Natural killer cell (primary cell): ENCODE data around the gene GCLM. TPM values are rescaled to one million over a fixed set of nuclear protein-coding genes. Genes with fewer than 3 reads are reported as not detected.

Experiments used
- ATAC-seq, 3 donors: fragments of 150-1000 bp in 2 of 3; fragments of 200-7000 bp in 1 of 3; cut with Tn5 transposase; 1 replicate in 1 of 3; 2 replicates in 2 of 3; pipeline ENCODE4 v1.10.0; 2021; ENCODE audit warnings: mild to moderate bottlenecking in 2 of 3, moderate library complexity in 2 of 3
- DNase-seq, 2 donors: peaks; one replicate each; pipeline versions ENCODE4 v3.0.0 to v3.0.0-alpha.2; 2013 to 2021; ENCODE audit warnings: mixed read lengths in 1 of 2
- H3K27ac ChIP-seq: one replicate; pipeline ENCODE4 v1.5.1; 2013; ENCODE audit warnings: mild to moderate bottlenecking, low read length
- H3K27me3 ChIP-seq: one replicate; pipeline ENCODE4 v1.6.1; 2013; ENCODE audit warnings: low read length; ENCODE audit not compliant: control insufficient read depth, insufficient read depth
- H3K36me3 ChIP-seq: one replicate; pipeline ENCODE4 v1.6.1; 2013; ENCODE audit warnings: low read length; ENCODE audit not compliant: control insufficient read depth, insufficient read depth
- H3K4me1 ChIP-seq: one replicate; pipeline ENCODE4 v1.6.1; 2013; ENCODE audit warnings: low read length; ENCODE audit not compliant: control insufficient read depth, insufficient read depth
- H3K4me3 ChIP-seq: one replicate; pipeline ENCODE4 v1.5.1; 2013; ENCODE audit warnings: low read length
- H3K9me3 ChIP-seq: one replicate; pipeline ENCODE4 v1.6.1; 2013; ENCODE audit warnings: low read length; ENCODE audit not compliant: control insufficient read depth, insufficient read depth
- H3K27ac Mint-ChIP-seq, 2 donors: one replicate each; pipeline ENCODE4 v1.8.0; 2022; ENCODE audit warnings: mild to moderate bottlenecking in 2 of 2, mixed read lengths in 2 of 2, moderate library complexity in 1 of 2
- H3K27me3 Mint-ChIP-seq, 2 donors: one replicate each; pipeline ENCODE4 v1.8.0; 2022; ENCODE audit warnings: low read depth in 2 of 2, mixed read lengths in 2 of 2
- H3K36me3 Mint-ChIP-seq: one replicate; pipeline ENCODE4 v1.8.0; 2022; ENCODE audit warnings: mixed read lengths
- H3K4me1 Mint-ChIP-seq, 2 donors: one replicate each; pipeline ENCODE4 v1.8.0; 2022; ENCODE audit warnings: mixed read lengths in 2 of 2
- H3K4me3 Mint-ChIP-seq: one replicate; pipeline ENCODE4 v1.8.0; 2022; ENCODE audit warnings: mild to moderate bottlenecking, moderate library complexity, mixed read lengths
- H3K9me3 Mint-ChIP-seq, 2 donors: one replicate each; pipeline ENCODE4 v1.8.0; 2022; ENCODE audit warnings: mixed read lengths in 2 of 2
- WGBS: methylation state at CpG from one replicate; pipeline ENCODE4 v1.1.7; 2013; ENCODE audit warnings: missing lambda C conversion rate; ENCODE audit not compliant: insufficient coverage; 5-methylcytosine and 5-hydroxymethylcytosine counted together
- intact Hi-C: fragments of 100-400 bp; cut with micrococcal nuclease; formaldehyde crosslinking; loops from one replicate; pipeline ENCODE4 v1.14.2; 2022
- total RNA-seq, 4 donors: library from RNA; stranded (reverse); fragments of 120-200 nt in 1 of 4; gene quantifications; one replicate each; pipeline versions ENCODE4 v1.2.3 to v1.2.4, GENCODE V29; 2013 to 2022
- TF ChIP-seq, protein P1 (sequence below): fragments of 200-600 bp; IDR thresholded peaks from one replicate; pipeline ENCODE4 v1.8.0; 2022; ENCODE audit warnings: antibody characterized with exemption

The GCLM gene
- total RNA-seq, 3 donors from 2014 or later (not counting 1 experiment from before 2014, with no cell fraction given), result 16.1 to 25.5 (median 18.6) TPM

GRCh38 chr1:93878501-93878888 is 30.7 kb downstream of the GCLM start:
- peak; percentile 76 to 88 (median 76) for ATAC-seq
- intact Hi-C loops, result loop anchor here (1.0 to 2.0 kb wide), 2 partner anchors 31 to 60 kb away; no protein-coding TSS in a partner anchor
- DNase-seq, result peak; percentile 78 to 85
- Mint-ChIP-seq H3K9me3 (no peaks in the 10 kb centered on the region), H3K4me3 (peak overlapping the region; percentile 94), H3K36me3 (peaks cover 24% of the 10 kb centered on the region), H3K4me1 (peaks cover 45 to 48% of the 10 kb centered on the region in 2 donors), H3K27me3 (no peaks in the 10 kb centered on the region), H3K27ac (peak overlapping the region; percentile 95 to 99)
- H3K9me3 ChIP-seq, result no peaks in the 10 kb centered on the region
- H3K36me3 ChIP-seq, result peaks cover 38% of the 10 kb centered on the region
- 0% methylated on average over 18 of the region's 20 CpGs for WGBS
- peak overlapping the region; percentile 81 for H3K4me3 ChIP-seq
- TF ChIP-seq, protein P1, sequence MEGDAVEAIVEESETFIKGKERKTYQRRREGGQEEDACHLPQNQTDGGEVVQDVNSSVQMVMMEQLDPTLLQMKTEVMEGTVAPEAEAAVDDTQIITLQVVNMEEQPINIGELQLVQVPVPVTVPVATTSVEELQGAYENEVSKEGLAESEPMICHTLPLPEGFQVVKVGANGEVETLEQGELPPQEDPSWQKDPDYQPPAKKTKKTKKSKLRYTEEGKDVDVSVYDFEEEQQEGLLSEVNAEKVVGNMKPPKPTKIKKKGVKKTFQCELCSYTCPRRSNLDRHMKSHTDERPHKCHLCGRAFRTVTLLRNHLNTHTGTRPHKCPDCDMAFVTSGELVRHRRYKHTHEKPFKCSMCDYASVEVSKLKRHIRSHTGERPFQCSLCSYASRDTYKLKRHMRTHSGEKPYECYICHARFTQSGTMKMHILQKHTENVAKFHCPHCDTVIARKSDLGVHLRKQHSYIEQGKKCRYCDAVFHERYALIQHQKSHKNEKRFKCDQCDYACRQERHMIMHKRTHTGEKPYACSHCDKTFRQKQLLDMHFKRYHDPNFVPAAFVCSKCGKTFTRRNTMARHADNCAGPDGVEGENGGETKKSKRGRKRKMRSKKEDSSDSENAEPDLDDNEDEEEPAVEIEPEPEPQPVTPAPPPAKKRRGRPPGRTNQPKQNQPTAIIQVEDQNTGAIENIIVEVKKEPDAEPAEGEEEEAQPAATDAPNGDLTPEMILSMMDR, result no peak
- H3K27me3 ChIP-seq, result no peaks in the 10 kb centered on the region
- H3K27ac ChIP-seq, result peak overlapping the region; percentile 94
- H3K4me1 ChIP-seq, result peaks cover 10% of the 10 kb centered on the region

- peaks cover 47% of the 10 kb centered on the region for H3K36me3 ChIP-seq
- WGBS, result 91% methylated on average over 4 of the region's 4 CpGs
- H3K27me3 Mint-ChIP-seq, result no peaks in the 10 kb centered on the region
- intact Hi-C loops, result no loop called here
- H3K9me3 ChIP-seq, result no peaks in the 10 kb centered on the region
- H3K9me3 Mint-ChIP-seq, result no peaks in the 10 kb centered on the region
- peaks cover 10% of the 10 kb centered on the region for H3K4me1 ChIP-seq
- TF ChIP-seq, protein P1, result no peak
- no peak for DNase-seq
- peaks cover 45 to 48% of the 10 kb centered on the region in 2 donors for H3K4me1 Mint-ChIP-seq
- H3K27ac ChIP-seq, result peak overlapping the region; percentile 94
- no peaks in the 10 kb centered on the region for H3K27me3 ChIP-seq
- peaks cover 24% of the 10 kb centered on the region for H3K36me3 Mint-ChIP-seq
- H3K4me3 Mint-ChIP-seq, result peak overlapping the region; percentile 94
- no peak for ATAC-seq
- H3K4me3 ChIP-seq, result no peak overlapping the region
- H3K27ac Mint-ChIP-seq, result peak overlapping the region; percentile 95 to 99
Observed at GRCh38 chr1:93877529-93877928, 31.7 kb downstream of the GCLM start.

DNA sequence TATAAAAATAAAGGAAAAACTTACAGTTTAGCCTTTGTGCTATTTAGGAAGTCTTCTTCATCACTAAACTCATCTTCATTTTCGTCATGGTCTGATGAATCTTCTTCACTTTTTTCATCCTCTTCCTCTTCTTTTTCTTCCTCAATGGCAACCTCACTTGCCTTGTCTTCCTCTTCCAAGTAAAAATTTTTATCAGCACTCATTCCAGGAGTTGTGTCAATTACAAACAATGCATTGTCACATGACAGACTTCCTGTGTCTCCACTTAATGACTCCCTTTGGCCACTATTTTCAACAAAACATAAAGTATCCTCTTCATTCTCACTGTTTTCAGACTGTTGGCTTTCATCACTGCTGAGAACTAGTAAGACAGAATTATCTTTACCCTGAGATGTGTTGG is 33.0 kb downstream of the GCLM start:
- Histone ChIP-seq H3K27me3 (no peaks in the 10 kb centered on the region), H3K27ac (no peak overlapping the region), H3K4me1 (peaks cover 10% of the 10 kb centered on the region), H3K9me3 (no peaks in the 10 kb centered on the region), H3K36me3 (peaks cover 60% of the 10 kb centered on the region), H3K4me3 (no peak overlapping the region)
- H3K4me3 Mint-ChIP-seq, result peak overlapping the region; percentile 35
- WGBS, result 67% methylated on average over 1 of the region's 1 CpG
- peaks cover 36% of the 10 kb centered on the region for H3K36me3 Mint-ChIP-seq
- no peak for ATAC-seq
- H3K27ac Mint-ChIP-seq, result peak overlapping the region; percentile 95 to 99
- peaks cover 45 to 51% of the 10 kb centered on the region in 2 donors for H3K4me1 Mint-ChIP-seq
- DNase-seq, result no peak
- intact Hi-C loops, result no loop called here
- TF ChIP-seq, protein P1, result no peak
- H3K27me3 Mint-ChIP-seq, result no peaks in the 10 kb centered on the region
- H3K9me3 Mint-ChIP-seq, result no peaks in the 10 kb centered on the region
